GM12801 (cell line): ENCODE results near the gene MARVELD2.

Experiments used
- CTCF ChIP-seq: IDR thresholded peaks from one replicate; pipeline ENCODE4 v1.5.1; 2011; ENCODE audit warnings: control low read depth; ENCODE audit not compliant: insufficient read length; ENCODE audit errors: extremely low read depth

Gene MARVELD2

GRCh38 chr5:69378376-69378775, 36.5 kb upstream of the MARVELD2 start:
- no peak for TF ChIP-seq CTCF

- TF ChIP-seq CTCF = no peak
Measured at GRCh38 chr5:69404659-69405330, 10.1 kb upstream of the MARVELD2 start.

- no peak for TF ChIP-seq CTCF
Measured at GRCh38 chr5:69415584-69415958, 655 bp downstream of the MARVELD2 start.

GRCh38 chr5:69416180-69416579, 1.3 kb downstream of the MARVELD2 start:
- no peak for TF ChIP-seq CTCF

GRCh38 chr5:69416699-69417098, 1.8 kb downstream of the MARVELD2 start:
- TF ChIP-seq CTCF = no peak

- TF ChIP-seq CTCF = no peak
Measured at GRCh38 chr5:69418554-69418953, 3.6 kb downstream of the MARVELD2 start.

- TF ChIP-seq CTCF = no peak
Measured at GRCh38 chr5:69431424-69432303, 16.7 kb downstream of the MARVELD2 start.
